ENCODE data around the gene CRIP3. TPM values are rescaled to one million over a fixed set of nuclear protein-coding genes. Genes with fewer than 3 reads are reported as not detected.

CRIP3 gene
- total and polyA plus RNA-seq, 2 of the 13 experiments (the other 11 are each of a cell fraction or from before 2014, with no cell fraction given) = 6.3 to 9.3 TPM

DNA sequence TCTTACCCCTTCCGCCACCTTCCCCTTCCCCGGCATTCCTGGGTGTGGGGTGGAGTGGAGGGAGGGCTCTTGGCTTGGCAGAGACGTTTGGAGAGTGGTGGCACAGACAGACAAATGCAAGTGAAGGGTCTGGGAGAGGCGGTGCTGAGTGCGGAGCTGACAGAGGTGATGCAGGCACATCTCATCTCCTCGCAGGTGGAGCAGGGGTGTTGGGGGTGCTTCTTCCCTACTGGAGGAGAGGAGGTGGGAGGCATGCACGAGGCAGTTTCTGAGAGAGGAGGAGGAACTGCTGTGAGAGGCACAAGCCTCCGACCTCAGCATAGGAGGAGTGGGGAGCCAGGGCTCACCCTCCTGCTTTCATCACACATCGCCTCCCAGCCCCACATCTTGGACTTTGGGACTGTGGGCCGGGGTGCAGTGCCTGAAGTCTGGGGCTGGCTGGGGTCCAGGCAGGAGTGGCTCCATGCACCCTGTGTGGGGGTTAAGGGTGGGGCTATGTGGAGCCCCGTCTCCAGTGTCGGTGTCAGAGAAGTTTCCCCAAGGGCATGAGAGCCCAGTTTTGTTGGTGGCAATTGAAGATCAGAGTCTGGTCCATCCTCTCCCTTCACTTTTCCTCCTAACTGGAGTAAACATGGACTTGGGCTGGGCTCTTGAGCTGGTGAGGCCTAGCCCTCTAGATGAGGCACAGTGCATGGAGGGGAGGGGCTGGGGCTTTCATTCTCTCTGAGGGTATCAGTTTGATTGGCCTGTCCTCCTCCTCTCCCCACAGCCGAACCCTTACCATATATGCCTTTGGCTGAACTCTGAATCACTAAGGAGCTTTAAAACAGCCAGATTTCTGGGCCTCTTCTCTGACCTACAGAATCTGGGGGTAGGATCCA is 30.7 kb downstream of the CRIP3 start (continued):
- peak; percentile 66; the same call in 1 of the 2 replicates for TF ChIP-seq ZNF281 (CRISPR knock-in tag; IDR thresholded peaks at IDR 0.05; ENCODE audit: borderline replicate concordance)
- TF ChIP-seq ZNF24 (IDR thresholded peaks at IDR 0.05) = no peak
- TF ChIP-seq ZNF530 (CRISPR knock-in tag; IDR thresholded peaks at IDR 0.05; ENCODE audit: low read depth) = no peak
- TF ChIP-seq HINFP (CRISPR knock-in tag; IDR thresholded peaks at IDR 0.05; ENCODE audit: low read depth) = no peak; the same call in 1 of the 2 replicates
- peak; percentile 66 for TF ChIP-seq ZNF263 (CRISPR knock-in tag; IDR thresholded peaks at IDR 0.05)
- peak; percentile 38; the same call in 1 of the 2 replicates for TF ChIP-seq AKAP8 (CRISPR knock-in tag; IDR thresholded peaks at IDR 0.05)
- TF ChIP-seq, protein P1, sequence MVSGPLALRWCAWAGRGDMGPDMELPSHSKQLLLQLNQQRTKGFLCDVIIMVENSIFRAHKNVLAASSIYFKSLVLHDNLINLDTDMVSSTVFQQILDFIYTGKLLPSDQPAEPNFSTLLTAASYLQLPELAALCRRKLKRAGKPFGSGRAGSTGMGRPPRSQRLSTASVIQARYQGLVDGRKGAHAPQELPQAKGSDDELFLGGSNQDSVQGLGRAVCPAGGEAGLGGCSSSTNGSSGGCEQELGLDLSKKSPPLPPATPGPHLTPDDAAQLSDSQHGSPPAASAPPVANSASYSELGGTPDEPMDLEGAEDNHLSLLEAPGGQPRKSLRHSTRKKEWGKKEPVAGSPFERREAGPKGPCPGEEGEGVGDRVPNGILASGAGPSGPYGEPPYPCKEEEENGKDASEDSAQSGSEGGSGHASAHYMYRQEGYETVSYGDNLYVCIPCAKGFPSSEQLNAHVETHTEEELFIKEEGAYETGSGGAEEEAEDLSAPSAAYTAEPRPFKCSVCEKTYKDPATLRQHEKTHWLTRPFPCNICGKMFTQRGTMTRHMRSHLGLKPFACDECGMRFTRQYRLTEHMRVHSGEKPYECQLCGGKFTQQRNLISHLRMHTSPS (CRISPR knock-in tag; IDR thresholded peaks at IDR 0.05; ENCODE audit: low read depth) = no peak; the same call in 1 of the 2 replicates
- no peak for TF ChIP-seq NFE2L2 (IDR thresholded peaks at IDR 0.05; ENCODE audit: low read length)
- TF ChIP-seq ATF3 (CRISPR knock-in tag; IDR thresholded peaks at IDR 0.05) = no peak
- TF ChIP-seq RARG (CRISPR knock-in tag; IDR thresholded peaks at IDR 0.05; ENCODE audit: low read depth) = no peak
- 0 out of 2 replicates have a peak, but pooled peaks have one; percentile 59 for TF ChIP-seq ZNF724P (CRISPR knock-in tag; IDR thresholded peaks at IDR 0.05; ENCODE audit: borderline replicate concordance)
- no peak for TF ChIP-seq HNRNPK (IDR thresholded peaks at IDR 0.05; ENCODE audit: low read depth, low read length, poor library complexity, severe bottlenecking)
- TF ChIP-seq HNRNPLL (IDR thresholded peaks at IDR 0.05; ENCODE audit: low read depth, low read length, poor library complexity, severe bottlenecking) = peak; percentile 25
- TF ChIP-seq SRSF1 (optimal IDR thresholded peaks at IDR 0.05; ENCODE audit: low read depth, low read length) = peak; percentile 32
- peak; percentile 87 for TF ChIP-seq ZFP90 (CRISPR knock-in tag; IDR thresholded peaks at IDR 0.05; ENCODE audit: borderline replicate concordance)
- peak; percentile 81 for TF ChIP-seq RXRA (CRISPR knock-in tag; IDR thresholded peaks at IDR 0.05)
- TF ChIP-seq, protein P2, sequence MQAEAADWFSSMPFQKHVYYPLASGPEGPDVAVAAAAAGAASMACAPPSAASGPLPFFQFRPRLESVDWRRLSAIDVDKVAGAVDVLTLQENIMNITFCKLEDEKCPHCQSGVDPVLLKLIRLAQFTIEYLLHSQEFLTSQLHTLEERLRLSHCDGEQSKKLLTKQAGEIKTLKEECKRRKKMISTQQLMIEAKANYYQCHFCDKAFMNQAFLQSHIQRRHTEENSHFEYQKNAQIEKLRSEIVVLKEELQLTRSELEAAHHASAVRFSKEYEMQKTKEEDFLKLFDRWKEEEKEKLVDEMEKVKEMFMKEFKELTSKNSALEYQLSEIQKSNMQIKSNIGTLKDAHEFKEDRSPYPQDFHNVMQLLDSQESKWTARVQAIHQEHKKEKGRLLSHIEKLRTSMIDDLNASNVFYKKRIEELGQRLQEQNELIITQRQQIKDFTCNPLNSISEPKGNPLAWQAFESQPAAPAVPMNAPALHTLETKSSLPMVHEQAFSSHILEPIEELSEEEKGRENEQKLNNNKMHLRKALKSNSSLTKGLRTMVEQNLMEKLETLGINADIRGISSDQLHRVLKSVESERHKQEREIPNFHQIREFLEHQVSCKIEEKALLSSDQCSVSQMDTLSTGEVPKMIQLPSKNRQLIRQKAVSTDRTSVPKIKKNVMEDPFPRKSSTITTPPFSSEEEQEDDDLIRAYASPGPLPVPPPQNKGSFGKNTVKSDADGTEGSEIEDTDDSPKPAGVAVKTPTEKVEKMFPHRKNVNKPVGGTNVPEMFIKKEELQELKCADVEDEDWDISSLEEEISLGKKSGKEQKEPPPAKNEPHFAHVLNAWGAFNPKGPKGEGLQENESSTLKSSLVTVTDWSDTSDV (CRISPR knock-in tag; IDR thresholded peaks at IDR 0.05) = 0 out of 2 replicates have a peak, but pooled peaks have one; percentile 19
- TF ChIP-seq ZFYVE20 (CRISPR knock-in tag; IDR thresholded peaks at IDR 0.05; ENCODE audit: borderline replicate concordance, low read depth) = no peak
